Astrocyte (in vitro differentiated cells and primary cell): ENCODE measurements around the gene ZSWIM8. TPM values are rescaled to one million over a fixed set of nuclear protein-coding genes. Genes with fewer than 3 reads are reported as not detected.
A peak's percentile ranks its signal among the peaks of the same experiment; 100 is the strongest.

Experiments used
- DNase-seq: peaks from one replicate; pipeline ENCODE4 v3.0.0-alpha.2; 2010; ENCODE audit warnings: low read depth
- FAIRE-seq: peaks from 2 replicates; lab custom pipeline; 2011; peaks lifted over from hg19 to GRCh38; lab: Jason Lieb, UNC
- H2AFZ ChIP-seq: 2 replicates; pipeline ENCODE4 v1.6.0; 2012; ENCODE audit warnings: low read depth, low read length, inconsistent platforms
- H3K27ac ChIP-seq: 2 replicates; pipeline ENCODE4 v1.5.1; 2011; ENCODE audit warnings: low read depth, low read length, inconsistent platforms
- H3K27me3 ChIP-seq: 2 replicates; pipeline ENCODE4 v1.6.0; 2011; ENCODE audit warnings: low read length, inconsistent platforms; ENCODE audit not compliant: insufficient read depth
- H3K36me3 ChIP-seq: 2 replicates; pipeline ENCODE4 v1.5.1; 2011; ENCODE audit warnings: low read length, inconsistent platforms; ENCODE audit not compliant: insufficient read depth
- H3K4me1 ChIP-seq: 2 replicates; pipeline ENCODE4 v1.5.1; 2011; ENCODE audit warnings: low read length, inconsistent platforms; ENCODE audit not compliant: insufficient read depth
- H3K4me2 ChIP-seq: 2 replicates; pipeline ENCODE4 v1.6.0; 2012; ENCODE audit warnings: low read length, inconsistent platforms
- H3K4me3 ChIP-seq: 2 replicates; pipeline ENCODE4 v1.5.1; 2011; ENCODE audit warnings: low read depth, mild to moderate bottlenecking, low read length, inconsistent platforms; ENCODE audit not compliant: insufficient read depth
- H3K79me2 ChIP-seq: 2 replicates; pipeline ENCODE4 v1.6.0; 2012; ENCODE audit warnings: mild to moderate bottlenecking, low read length, inconsistent platforms; ENCODE audit not compliant: insufficient read depth
- H3K9ac ChIP-seq: 2 replicates; pipeline ENCODE4 v1.6.0; 2012; ENCODE audit warnings: mild to moderate bottlenecking, low read length, inconsistent platforms
- H3K9me3 ChIP-seq: 2 replicates; pipeline ENCODE4 v1.5.1; 2012; ENCODE audit warnings: low read depth, mild to moderate bottlenecking, low read length, inconsistent platforms; ENCODE audit not compliant: insufficient read depth
- H4K20me1 ChIP-seq: 2 replicates; pipeline ENCODE4 v1.6.0; 2012; ENCODE audit warnings: low read length, inconsistent platforms; ENCODE audit not compliant: insufficient read depth
- H3K27ac Mint-ChIP-seq: one replicate; pipeline ENCODE4 v1.8.0; 2021; ENCODE audit warnings: mild to moderate bottlenecking, mixed read lengths; ENCODE audit not compliant: unreplicated experiment
- H3K27me3 Mint-ChIP-seq: one replicate; pipeline ENCODE4 v1.8.0; 2021; ENCODE audit warnings: low read depth, mixed read lengths; ENCODE audit not compliant: unreplicated experiment
- H3K36me3 Mint-ChIP-seq: one replicate; pipeline ENCODE4 v1.8.0; 2021; ENCODE audit warnings: low read depth, mixed read lengths; ENCODE audit not compliant: unreplicated experiment
- H3K4me1 Mint-ChIP-seq: one replicate; pipeline ENCODE4 v1.8.0; 2021; ENCODE audit warnings: low read depth, mixed read lengths; ENCODE audit not compliant: unreplicated experiment
- H3K4me3 Mint-ChIP-seq: one replicate; pipeline ENCODE4 v1.8.0; 2021; ENCODE audit warnings: mild to moderate bottlenecking, moderate library complexity, mixed read lengths; ENCODE audit not compliant: unreplicated experiment
- H3K9me3 Mint-ChIP-seq: one replicate; pipeline ENCODE4 v1.8.0; 2021; ENCODE audit warnings: mild to moderate bottlenecking, mixed read lengths; ENCODE audit not compliant: unreplicated experiment
- CTCF ChIP-seq: IDR thresholded peaks from 2 replicates; pipeline ENCODE4 v1.5.1; 2011; ENCODE audit warnings: low read depth, mild to moderate bottlenecking, inconsistent platforms, low read length, moderate library complexity; ENCODE audit not compliant: insufficient read depth
- EZH2 ChIP-seq: IDR thresholded peaks from 2 replicates; pipeline ENCODE4 v1.6.1; 2012; ENCODE audit warnings: mild to moderate bottlenecking, low read length, inconsistent platforms; ENCODE audit not compliant: insufficient read depth
- total RNA-seq: library from RNA; stranded (reverse); gene quantifications from 2 replicates; pipeline ENCODE4 v1.2.1, GENCODE V29; 2021

Gene ZSWIM8
- total RNA-seq, 1 donor from 2014 or later = 70.2 TPM

GRCh38 chr10:73758704-73759511 lies 26.5 kb upstream of the ZSWIM8 start:
- no peak overlapping the region for H3K4me2 ChIP-seq
- H3K27me3 ChIP-seq = no peaks in the 10 kb centered on the region
- H3K4me3 ChIP-seq = no peak overlapping the region
- no peak overlapping the region for H2AFZ ChIP-seq
- Mint-ChIP-seq H3K9me3 (no peaks in the 10 kb centered on the region), H3K27me3 (no peaks in the 10 kb centered on the region), H3K27ac (no peak overlapping the region), H3K4me3 (no peak overlapping the region), H3K4me1 (peaks cover 41% of the 10 kb centered on the region), H3K36me3 (peaks cover 36% of the 10 kb centered on the region)
- peaks cover 48% of the 10 kb centered on the region for H3K36me3 ChIP-seq
- FAIRE-seq (no peak), DNase-seq (no peak)
- no peaks in the 10 kb centered on the region for H3K9me3 ChIP-seq
- no peak overlapping the region for H3K9ac ChIP-seq
- H3K4me1 ChIP-seq = peaks cover 15% of the 10 kb centered on the region
- peaks cover 63% of the 10 kb centered on the region for H3K79me2 ChIP-seq
- TF ChIP-seq CTCF (no peak), EZH2 (no peak)
- no peak overlapping the region for H3K27ac ChIP-seq
- H4K20me1 ChIP-seq = peaks cover 75% of the 10 kb centered on the region

- Histone ChIP-seq H3K79me2 (peaks cover 66% of the 10 kb centered on the region), H4K20me1 (peaks cover 79% of the 10 kb centered on the region), H3K9me3 (no peaks in the 10 kb centered on the region), H3K4me3 (no peak overlapping the region), H3K27ac (no peak overlapping the region), H2AFZ (no peak overlapping the region), H3K4me2 (no peak overlapping the region), H3K4me1 (peaks cover 15% of the 10 kb centered on the region), H3K27me3 (no peaks in the 10 kb centered on the region), H3K36me3 (peaks cover 49% of the 10 kb centered on the region), H3K9ac (no peak overlapping the region)
- DNase-seq (no peak), FAIRE-seq (no peak)
- Mint-ChIP-seq H3K27ac (peak overlapping the region; percentile 58), H3K4me1 (peaks cover 42% of the 10 kb centered on the region), H3K27me3 (no peaks in the 10 kb centered on the region), H3K4me3 (no peak overlapping the region), H3K36me3 (peaks cover 34% of the 10 kb centered on the region), H3K9me3 (no peaks in the 10 kb centered on the region)
- TF ChIP-seq EZH2 (no peak), CTCF (no peak)
Measured at GRCh38 chr10:73759512-73760115, 25.8 kb upstream of the ZSWIM8 start.
